Smooth muscle cell (in vitro differentiated cells): ENCODE measurements around the gene TSHZ1. TPM values are rescaled to one million over a fixed set of nuclear protein-coding genes. Genes with fewer than 3 reads are reported as not detected.
A peak's percentile ranks its signal among the peaks of the same experiment; 100 is the strongest.

ENCODE experiments used
- DNase-seq: peaks from one replicate; lab custom pipeline; 2025; ENCODE audit not compliant: unreplicated experiment; lab: John Stamatoyannopoulos, UW
- H2AFZ ChIP-seq: fragments of 200-600 bp; sonication (generic); 2 replicates; pipeline ENCODE4 v1.6.0; 2016; ENCODE audit warnings: antibody characterized with exemption, low read depth, mild to moderate bottlenecking
- H3F3A ChIP-seq: fragments of 200-600 bp; sonication (generic); 2 replicates; pipeline ENCODE4 v1.6.0; 2017; ENCODE audit warnings: antibody characterized with exemption, low read depth
- H3K27ac ChIP-seq: fragments of 200-600 bp; sonication (generic); 2 replicates; pipeline ENCODE4 v1.5.1; 2016; ENCODE audit warnings: low read depth, mild to moderate bottlenecking
- H3K27me3 ChIP-seq: fragments of 200-600 bp; sonication (generic); 2 replicates; pipeline ENCODE4 v1.6.1; 2016; ENCODE audit warnings: low read depth, mild to moderate bottlenecking
- H3K36me3 ChIP-seq: fragments of 200-600 bp; sonication (generic); 2 replicates; pipeline ENCODE4 v1.5.1; 2016; ENCODE audit warnings: low read depth
- H3K4me1 ChIP-seq: fragments of 200-600 bp; sonication (generic); 2 replicates; pipeline ENCODE4 v1.5.1; 2016; ENCODE audit warnings: low read depth
- H3K4me2 ChIP-seq: fragments of 200-600 bp; sonication (generic); 2 replicates; pipeline ENCODE4 v1.6.0; 2016; ENCODE audit warnings: mild to moderate bottlenecking
- H3K4me3 ChIP-seq: fragments of 200-600 bp; sonication (generic); 2 replicates; pipeline ENCODE4 v1.5.1; 2016; ENCODE audit warnings: mild to moderate bottlenecking
- H3K79me2 ChIP-seq: fragments of 200-600 bp; sonication (generic); 2 replicates; pipeline ENCODE4 v1.6.0; 2016; ENCODE audit warnings: low read depth, mild to moderate bottlenecking
- H3K9ac ChIP-seq: fragments of 200-600 bp; sonication (generic); 2 replicates; pipeline ENCODE4 v1.6.0; 2016; ENCODE audit warnings: low read depth
- H3K9me3 ChIP-seq: fragments of 200-600 bp; sonication (generic); replicated peaks from 2 replicates; pipeline ENCODE4 v1.5.1; 2016; ENCODE audit warnings: low read depth
- H4K20me1 ChIP-seq: fragments of 200-600 bp; sonication (generic); 2 replicates; pipeline ENCODE4 v1.6.0; 2016; ENCODE audit warnings: low read depth
- WGBS: methylation state at CpG from one replicate; pipeline ENCODE4 v1.1.7; 2016; ENCODE audit warnings: low lambda C conversion rate; 5-methylcytosine and 5-hydroxymethylcytosine counted together
- polyA plus RNA-seq: library from polyadenylated mRNA; unstranded; fragments of >200 nt; fragmentation: Nextera tagmentation; extraction: Ambion mirVana; gene quantifications from 2 replicates; pipeline ENCODE4 v1.2.1, GENCODE V29; 2016
- total RNA-seq: library from RNA; depleted of rRNA; stranded (reverse); fragments of >200 nt; gene quantifications from 2 replicates; pipeline ENCODE4 v1.2.3, GENCODE V29; 2014
- TF ChIP-seq, protein P1 (sequence below): fragments of 200-600 bp; sonication (generic); IDR thresholded peaks from 2 replicates; pipeline ENCODE4 v1.5.1; 2017; ENCODE audit warnings: borderline replicate concordance, mild to moderate bottlenecking, antibody characterized with exemption; ENCODE audit not compliant: insufficient read depth, poor library complexity, severe bottlenecking

TSHZ1 gene
- total and polyA plus RNA-seq, 2 experiments from 2014 or later: 21.3 to 26.1 TPM

DNA sequence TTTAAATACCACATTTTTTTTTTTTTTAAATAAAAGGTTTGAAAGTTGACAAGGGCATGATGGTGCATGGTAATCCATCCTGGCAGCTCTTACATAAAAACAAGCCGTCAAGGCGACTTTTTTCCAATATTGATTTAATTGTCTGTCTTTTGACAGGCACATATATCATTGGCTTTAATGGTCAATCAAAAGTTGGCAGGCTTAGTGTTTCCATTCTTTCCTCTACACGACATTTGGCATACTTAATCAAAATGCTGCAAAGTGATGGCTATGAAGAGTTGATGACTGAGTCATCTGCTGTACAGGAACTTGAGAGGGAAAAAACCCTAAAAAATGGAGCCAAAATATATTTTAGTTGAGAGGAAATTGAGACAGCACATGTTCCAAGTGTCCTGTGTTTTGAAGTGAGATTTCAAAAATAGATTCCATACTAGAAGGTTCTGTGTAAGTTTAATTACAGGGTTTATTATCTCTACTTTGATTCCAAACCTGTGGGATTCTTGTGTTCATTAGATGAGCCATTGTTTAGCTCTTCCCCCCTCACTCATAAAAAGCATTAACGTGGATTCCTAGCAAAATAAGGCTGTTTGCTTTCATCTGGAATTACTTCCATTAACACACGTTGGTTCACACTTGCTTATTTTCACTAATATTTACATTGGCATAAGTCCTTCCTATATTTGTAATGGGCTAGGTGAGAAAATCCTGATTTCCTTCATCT, 3.2 kb downstream of the TSHZ1 start:
- no peaks in the 10 kb centered on the region for H3K36me3 ChIP-seq
- peaks cover 14% of the 10 kb centered on the region for H3F3A ChIP-seq
- peaks cover 5% of the 10 kb centered on the region for H3K4me1 ChIP-seq
- peaks cover 83% of the 10 kb centered on the region for H3K79me2 ChIP-seq
- H3K9ac ChIP-seq: no peak overlapping the region
- peak overlapping the region; percentile 76 for H3K4me3 ChIP-seq
- H3K27ac ChIP-seq: peak overlapping the region; percentile 27
- no peak overlapping the region for H2AFZ ChIP-seq
- no peaks in the 10 kb centered on the region for H3K9me3 ChIP-seq
- peaks cover 66% of the 10 kb centered on the region for H4K20me1 ChIP-seq
- WGBS: 44% methylated on average over 5 of the region's 5 CpGs
- TF ChIP-seq, protein P1, sequence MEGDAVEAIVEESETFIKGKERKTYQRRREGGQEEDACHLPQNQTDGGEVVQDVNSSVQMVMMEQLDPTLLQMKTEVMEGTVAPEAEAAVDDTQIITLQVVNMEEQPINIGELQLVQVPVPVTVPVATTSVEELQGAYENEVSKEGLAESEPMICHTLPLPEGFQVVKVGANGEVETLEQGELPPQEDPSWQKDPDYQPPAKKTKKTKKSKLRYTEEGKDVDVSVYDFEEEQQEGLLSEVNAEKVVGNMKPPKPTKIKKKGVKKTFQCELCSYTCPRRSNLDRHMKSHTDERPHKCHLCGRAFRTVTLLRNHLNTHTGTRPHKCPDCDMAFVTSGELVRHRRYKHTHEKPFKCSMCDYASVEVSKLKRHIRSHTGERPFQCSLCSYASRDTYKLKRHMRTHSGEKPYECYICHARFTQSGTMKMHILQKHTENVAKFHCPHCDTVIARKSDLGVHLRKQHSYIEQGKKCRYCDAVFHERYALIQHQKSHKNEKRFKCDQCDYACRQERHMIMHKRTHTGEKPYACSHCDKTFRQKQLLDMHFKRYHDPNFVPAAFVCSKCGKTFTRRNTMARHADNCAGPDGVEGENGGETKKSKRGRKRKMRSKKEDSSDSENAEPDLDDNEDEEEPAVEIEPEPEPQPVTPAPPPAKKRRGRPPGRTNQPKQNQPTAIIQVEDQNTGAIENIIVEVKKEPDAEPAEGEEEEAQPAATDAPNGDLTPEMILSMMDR: no peak
- peak overlapping the region; percentile 83 for H3K4me2 ChIP-seq
- no peaks in the 10 kb centered on the region for H3K27me3 ChIP-seq
- no peak for DNase-seq

DNA sequence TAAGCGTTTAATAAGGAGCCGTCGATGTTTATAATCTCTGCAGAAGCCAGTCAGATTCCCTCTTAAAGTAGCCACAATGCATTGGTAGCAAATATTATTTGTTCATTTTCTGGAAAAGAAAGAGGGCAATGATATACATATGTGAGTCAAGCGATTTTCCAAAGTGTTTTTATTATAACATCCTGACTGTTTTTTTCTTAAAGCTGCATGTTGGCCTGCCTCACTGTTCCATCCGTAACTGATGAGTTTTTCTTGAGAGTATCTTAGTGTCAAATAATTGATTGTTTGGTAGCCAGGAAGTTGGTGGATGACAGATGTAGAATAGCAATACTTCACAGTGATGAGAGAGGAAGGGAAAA, 3.7 kb downstream of the TSHZ1 start:
- H3K4me1 ChIP-seq: peaks cover 5% of the 10 kb centered on the region
- no peaks in the 10 kb centered on the region for H3K27me3 ChIP-seq
- 72% methylated on average over 5 of the region's 5 CpGs for WGBS
- H2AFZ ChIP-seq: no peak overlapping the region
- TF ChIP-seq, protein P1: no peak
- no peak overlapping the region for H3K27ac ChIP-seq
- H3K36me3 ChIP-seq: no peaks in the 10 kb centered on the region
- peak overlapping the region; percentile 76 for H3K4me3 ChIP-seq
- peak overlapping the region; percentile 83 for H3K4me2 ChIP-seq
- peaks cover 88% of the 10 kb centered on the region for H3K79me2 ChIP-seq
- no peak for DNase-seq
- H3K9me3 ChIP-seq: no peaks in the 10 kb centered on the region
- H4K20me1 ChIP-seq: peaks cover 71% of the 10 kb centered on the region
- peaks cover 14% of the 10 kb centered on the region for H3F3A ChIP-seq
- no peak overlapping the region for H3K9ac ChIP-seq

DNA sequence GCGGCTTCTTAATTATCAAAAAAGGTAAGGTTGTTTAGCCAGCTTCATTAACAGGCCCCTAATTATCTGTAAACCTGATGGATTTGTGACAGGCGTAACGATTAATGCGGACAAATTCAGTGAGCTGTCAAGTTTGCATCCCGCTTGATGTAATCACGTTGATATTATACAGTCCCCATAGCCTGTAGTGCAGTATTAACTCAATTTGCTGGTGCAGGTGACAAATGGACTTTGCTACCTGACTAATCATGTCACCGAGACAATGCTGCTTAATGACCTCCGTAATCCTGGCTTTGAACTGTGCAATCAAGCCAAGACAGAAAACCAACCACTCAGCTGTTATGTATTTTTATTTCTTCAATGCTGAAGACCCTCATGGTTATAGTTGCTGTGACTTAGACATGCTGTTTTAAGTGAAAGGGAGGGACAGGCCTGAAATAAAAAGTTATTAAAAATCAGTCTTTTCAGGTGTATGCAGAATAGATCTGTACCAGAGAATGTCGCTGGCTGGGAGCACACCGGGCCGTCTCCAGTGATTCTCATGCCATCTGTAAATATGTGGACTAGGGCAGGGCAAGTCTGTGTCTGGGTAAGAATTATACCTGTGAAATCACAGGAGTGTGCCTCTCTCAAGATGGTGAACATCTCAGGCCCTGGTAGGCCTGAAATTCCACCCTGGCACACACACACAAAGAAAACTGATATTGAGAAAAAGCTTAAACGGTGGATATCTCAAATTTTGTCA, 4.3 kb downstream of the TSHZ1 start:
- H3K36me3 ChIP-seq: no peaks in the 10 kb centered on the region
- 94% methylated on average over 12 of the region's 12 CpGs for WGBS
- no peak for DNase-seq
- H4K20me1 ChIP-seq: peaks cover 78% of the 10 kb centered on the region
- peaks cover 95% of the 10 kb centered on the region for H3K79me2 ChIP-seq
- no peak overlapping the region for H3K27ac ChIP-seq
- no peak overlapping the region for H2AFZ ChIP-seq
- H3K9me3 ChIP-seq: no peaks in the 10 kb centered on the region
- H3K4me3 ChIP-seq: no peak overlapping the region
- H3F3A ChIP-seq: peaks cover 9% of the 10 kb centered on the region
- peaks cover 3% of the 10 kb centered on the region for H3K4me1 ChIP-seq
- H3K4me2 ChIP-seq: peak overlapping the region; percentile 83
- H3K9ac ChIP-seq: no peak overlapping the region
- H3K27me3 ChIP-seq: no peaks in the 10 kb centered on the region
- TF ChIP-seq, protein P1: no peak
